Mesodermal cell (in vitro differentiated cells): ENCODE results near the gene SYNPO2L.
A peak's percentile ranks its signal among the peaks of the same experiment; 100 is the strongest.
"Not testable (repeated sequence)": the region's sequence is repeated elsewhere in the genome, so short reads cannot be mapped to it uniquely, and the experiment has no call there.

Experiments used
- H3K27ac ChIP-seq: 2 replicates; pipeline ENCODE4 v1.7.0; 2013; ENCODE audit warnings: mild to moderate bottlenecking, low read depth, low read length, moderate library complexity; ENCODE audit not compliant: severe bottlenecking
- H3K36me3 ChIP-seq: 2 replicates; pipeline ENCODE4 v1.7.1; 2013; ENCODE audit warnings: mild to moderate bottlenecking, low read length, moderate library complexity; ENCODE audit not compliant: control insufficient read depth, insufficient read depth
- H3K4me1 ChIP-seq: one replicate; pipeline ENCODE4 v1.7.1; 2013; ENCODE audit warnings: mild to moderate bottlenecking, low read length; ENCODE audit not compliant: insufficient read depth, control insufficient read depth, poor library complexity, severe bottlenecking
- H3K4me3 ChIP-seq: 2 replicates; pipeline ENCODE4 v1.7.0; 2013; ENCODE audit warnings: low read length, control low read depth, mild to moderate bottlenecking; ENCODE audit not compliant: insufficient read depth, poor library complexity, severe bottlenecking; ENCODE audit errors: extremely low read depth
- H3K9me3 ChIP-seq: 2 replicates; pipeline ENCODE4 v1.7.1; 2013; ENCODE audit warnings: mild to moderate bottlenecking, low read length, moderate library complexity; ENCODE audit not compliant: control insufficient read depth
- WGBS, 2 experiments: methylation state at CpG; one replicate each; pipeline ENCODE4 v1.1.5; 2013; ENCODE audit warnings: missing lambda C conversion rate in 2 of 2; ENCODE audit not compliant: insufficient coverage in 2 of 2; 5-methylcytosine and 5-hydroxymethylcytosine counted together

SYNPO2L gene

DNA sequence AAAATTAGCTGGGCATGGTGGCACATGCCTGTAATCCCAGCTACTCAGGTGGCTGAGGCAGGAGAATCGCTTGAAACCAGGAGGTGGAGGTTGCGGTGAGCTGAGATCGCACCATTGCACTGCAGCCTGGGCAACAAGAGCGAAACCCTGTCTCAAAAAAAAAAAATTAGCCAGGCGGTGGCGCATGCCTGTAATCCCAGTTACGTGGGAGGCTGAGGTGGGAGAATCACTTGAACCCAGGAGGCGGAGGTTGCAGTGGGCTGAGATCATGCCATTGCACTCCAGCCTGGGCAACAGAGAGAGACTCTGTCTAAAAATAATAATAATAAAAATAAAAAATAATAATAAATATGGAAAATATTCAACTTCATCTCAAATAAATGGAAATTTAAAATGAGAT lies 38.7 kb downstream of the SYNPO2L start:
- not testable (repeated sequence) for H3K4me1 ChIP-seq, H3K9me3 ChIP-seq
- 97 to 98% methylated on average over 8 of the region's 8 CpGs for WGBS, 2 experiments

GRCh38 chr10:73614720-73615119 lies 41.1 kb downstream of the SYNPO2L start:
- WGBS, 2 experiments: 88 to 93% methylated on average over 2 of the region's 3 CpGs
- Histone ChIP-seq H3K4me3 (no peak overlapping the region), H3K36me3 (peaks cover 6% of the 10 kb centered on the region), H3K4me1 (no peaks in the 10 kb centered on the region), H3K27ac (no peak overlapping the region), H3K9me3 (no peaks in the 10 kb centered on the region)

More for the DNA sequence above, 38.7 kb downstream of the SYNPO2L start:
- H3K27ac ChIP-seq, H3K4me3 ChIP-seq, H3K36me3 ChIP-seq: not testable (repeated sequence)

GRCh38 chr10:73609116-73609515 lies 46.7 kb downstream of the SYNPO2L start:
- Histone ChIP-seq H3K4me1 (no peaks in the 10 kb centered on the region), H3K36me3 (peaks cover 8% of the 10 kb centered on the region)
- WGBS, 2 experiments: 89 to 92% methylated on average over 4 of the region's 4 CpGs

GRCh38 chr10:73601486-73601921 lies 54.3 kb downstream of the SYNPO2L start:
- WGBS, 2 experiments: 52 to 67% methylated on average over 2 to 3 of the region's 3 CpGs
- Histone ChIP-seq H3K4me3 (no peak overlapping the region), H3K27ac (peak overlapping the region; percentile 26), H3K4me1 (peaks cover 8% of the 10 kb centered on the region), H3K9me3 (no peaks in the 10 kb centered on the region), H3K36me3 (peaks cover 3% of the 10 kb centered on the region)

More at GRCh38 chr10:73609116-73609515, 46.7 kb downstream of the SYNPO2L start:
- Histone ChIP-seq H3K27ac (no peak overlapping the region), H3K4me3 (no peak overlapping the region), H3K9me3 (no peaks in the 10 kb centered on the region)

GRCh38 chr10:73597346-73597745 lies 58.5 kb downstream of the SYNPO2L start:
- Histone ChIP-seq H3K27ac (no peak overlapping the region), H3K4me1 (peaks cover 8% of the 10 kb centered on the region), H3K36me3 (no peaks in the 10 kb centered on the region), H3K4me3 (no peak overlapping the region), H3K9me3 (no peaks in the 10 kb centered on the region)
- no CpG with 5 or more reads among the region's 1 CpG for WGBS, 2 experiments
